ENCODE measurements around the gene OR52E5. TPM values are rescaled to one million over a fixed set of nuclear protein-coding genes. Genes with fewer than 3 reads are reported as not detected.

The OR52E5 gene
- total and polyA plus RNA-seq, 10 of the 15 experiments (the other 5 are each of a cell fraction or from before 2014, with no cell fraction given) = not detected

GRCh38 chr11:5932671-5933070 is 39.7 kb downstream of the OR52E5 start (continued):
- TF ChIP-seq, protein P1, sequence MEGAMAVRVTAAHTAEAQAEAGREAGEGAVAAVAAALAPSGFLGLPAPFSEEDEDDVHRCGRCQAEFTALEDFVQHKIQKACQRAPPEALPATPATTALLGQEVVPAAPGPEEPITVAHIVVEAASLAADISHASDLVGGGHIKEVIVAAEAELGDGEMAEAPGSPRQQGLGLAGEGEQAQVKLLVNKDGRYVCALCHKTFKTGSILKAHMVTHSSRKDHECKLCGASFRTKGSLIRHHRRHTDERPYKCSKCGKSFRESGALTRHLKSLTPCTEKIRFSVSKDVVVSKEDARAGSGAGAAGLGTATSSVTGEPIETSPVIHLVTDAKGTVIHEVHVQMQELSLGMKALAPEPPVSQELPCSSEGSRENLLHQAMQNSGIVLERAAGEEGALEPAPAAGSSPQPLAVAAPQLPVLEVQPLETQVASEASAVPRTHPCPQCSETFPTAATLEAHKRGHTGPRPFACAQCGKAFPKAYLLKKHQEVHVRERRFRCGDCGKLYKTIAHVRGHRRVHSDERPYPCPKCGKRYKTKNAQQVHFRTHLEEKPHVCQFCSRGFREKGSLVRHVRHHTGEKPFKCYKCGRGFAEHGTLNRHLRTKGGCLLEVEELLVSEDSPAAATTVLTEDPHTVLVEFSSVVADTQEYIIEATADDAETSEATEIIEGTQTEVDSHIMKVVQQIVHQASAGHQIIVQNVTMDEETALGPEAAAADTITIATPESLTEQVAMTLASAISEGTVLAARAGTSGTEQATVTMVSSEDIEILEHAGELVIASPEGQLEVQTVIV (IDR thresholded peaks at IDR 0.05; ENCODE audit: borderline replicate concordance, partially characterized antibody) = no peak

GRCh38 chr11:5933116-5933515 is 40.1 kb downstream of the OR52E5 start:
- ChIA-PET SMC1A (ENCODE audit: uncharacterized antibody, unreplicated experiment) (no interaction called here), CTCF (no interaction called here), RAD21 (ENCODE audit: unreplicated experiment) (no interaction called here), POLR2A (no interaction called here)
- no peak overlapping the region for H3K9ac ChIP-seq (ENCODE audit: control insufficient read depth, insufficient read depth, low read length)
- FAIRE-seq (no peak), ATAC-seq (no peak), DNase-seq (ENCODE audit: low read depth, low spot score) (no peak)
- no peak overlapping the region for H3K27ac ChIP-seq (ENCODE audit: control insufficient read depth, insufficient read depth)
- no peaks in the 10 kb centered on the region for H4K20me1 ChIP-seq (ENCODE audit: control insufficient read depth, insufficient read depth)
- H3K4me2 ChIP-seq (ENCODE audit: control insufficient read depth, insufficient read depth) = no peak overlapping the region
- H3K9me3 ChIP-seq (replicated peaks; ENCODE audit: control insufficient read depth, insufficient read depth, low read length) = no peaks in the 10 kb centered on the region; the same call in 2 of the 3 replicates
- H3K4me3 ChIP-seq = no peak overlapping the region
- H3K27me3 ChIP-seq (replicated peaks in 1 of 2; ENCODE audit: control insufficient read depth in 2 of 2, insufficient read depth in 2 of 2, low read length in 1 of 2) = no peaks in the 10 kb centered on the region
- H3K36me3 ChIP-seq (ENCODE audit: control insufficient read depth in 2 of 2, insufficient read depth in 2 of 2, low read length in 1 of 2) = no peaks in the 10 kb centered on the region
- no TSS peak for BruUV-seq (replicated peaks)
- H3K4me1 ChIP-seq (ENCODE audit: control insufficient read depth, insufficient read depth, low read length) = no peaks in the 10 kb centered on the region
- no peak overlapping the region for H2AFZ ChIP-seq (ENCODE audit: control insufficient read depth, low read depth, low read length)
- WGBS (ENCODE audit: insufficient coverage, insufficient replicate concordance, low lambda C conversion rate, missing lambda C conversion rate) = 66% methylated on average over 10 of the region's 10 CpGs
- H3K79me2 ChIP-seq (ENCODE audit: control insufficient read depth, insufficient read depth, low read length) = no peaks in the 10 kb centered on the region
- TF ChIP-seq CBFB (IDR thresholded peaks at IDR 0.05; ENCODE audit: low read depth) = no peak
- intact Hi-C loops (cut with micrococcal nuclease; ENCODE audit: unreplicated experiment) = no loop called here
- in situ Hi-C loops (cut with MboI) = no loop called here
